ENCODE data around the gene FOXA3. TPM values are rescaled to one million over a fixed set of nuclear protein-coding genes. Genes with fewer than 3 reads are reported as not detected.
A peak's percentile ranks its signal among the peaks of the same experiment; 100 is the strongest.
"Not testable (repeated sequence)": the region's sequence is repeated elsewhere in the genome, so short reads cannot be mapped to it uniquely, and the experiment has no call there.

Gene FOXA3
- polyA plus RNA-seq, 10 donors, result not detected

GRCh38 chr19:45887200-45887710, 23.1 kb downstream of the FOXA3 start:
- no peak for DNase-seq

- no peak for DNase-seq
Measured at GRCh38 chr19:45889210-45889885, 25.2 kb downstream of the FOXA3 start.

GRCh38 chr19:45890877-45891276, 26.8 kb downstream of the FOXA3 start:
- DNase-seq, result no peak

- DNase-seq, result no peak
Measured at GRCh38 chr19:45895519-45895972, 31.4 kb downstream of the FOXA3 start.

- not testable (repeated sequence) for DNase-seq
Measured at GRCh38 chr19:45895983-45896599, 32.0 kb downstream of the FOXA3 start.

DNA sequence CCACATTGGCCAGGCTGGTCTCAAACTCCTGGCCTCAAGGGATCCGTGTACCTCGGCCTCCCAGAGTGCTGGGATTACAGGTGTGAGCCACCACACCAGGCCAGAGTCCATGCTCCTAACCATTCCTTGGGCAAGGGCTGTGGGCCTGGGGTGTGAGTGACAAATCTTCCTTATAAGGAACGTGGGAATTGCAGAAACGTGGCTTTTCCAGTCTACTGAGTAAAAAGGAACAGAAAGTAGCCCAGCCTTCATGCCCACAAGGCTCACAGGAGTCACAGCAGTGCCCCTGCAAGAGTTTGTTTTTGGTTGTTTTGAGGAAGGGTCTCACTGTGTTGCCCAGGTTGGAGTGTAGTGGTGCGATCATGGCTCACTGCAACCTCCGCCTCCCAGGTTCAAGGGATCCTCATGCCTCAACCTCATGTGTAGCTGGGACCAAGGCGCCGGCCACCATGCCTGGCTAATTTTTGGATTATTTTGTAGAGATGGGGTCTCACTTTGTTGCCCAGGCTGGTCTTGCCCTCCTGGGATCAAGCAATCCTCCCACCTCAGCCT, 33.2 kb downstream of the FOXA3 start:
- no peak for DNase-seq

GRCh38 chr19:45899253-45899652, 35.1 kb downstream of the FOXA3 start:
- DNase-seq, result no peak

- DNase-seq, result no peak
Measured at GRCh38 chr19:45899919-45900589, 35.9 kb downstream of the FOXA3 start.

DNA sequence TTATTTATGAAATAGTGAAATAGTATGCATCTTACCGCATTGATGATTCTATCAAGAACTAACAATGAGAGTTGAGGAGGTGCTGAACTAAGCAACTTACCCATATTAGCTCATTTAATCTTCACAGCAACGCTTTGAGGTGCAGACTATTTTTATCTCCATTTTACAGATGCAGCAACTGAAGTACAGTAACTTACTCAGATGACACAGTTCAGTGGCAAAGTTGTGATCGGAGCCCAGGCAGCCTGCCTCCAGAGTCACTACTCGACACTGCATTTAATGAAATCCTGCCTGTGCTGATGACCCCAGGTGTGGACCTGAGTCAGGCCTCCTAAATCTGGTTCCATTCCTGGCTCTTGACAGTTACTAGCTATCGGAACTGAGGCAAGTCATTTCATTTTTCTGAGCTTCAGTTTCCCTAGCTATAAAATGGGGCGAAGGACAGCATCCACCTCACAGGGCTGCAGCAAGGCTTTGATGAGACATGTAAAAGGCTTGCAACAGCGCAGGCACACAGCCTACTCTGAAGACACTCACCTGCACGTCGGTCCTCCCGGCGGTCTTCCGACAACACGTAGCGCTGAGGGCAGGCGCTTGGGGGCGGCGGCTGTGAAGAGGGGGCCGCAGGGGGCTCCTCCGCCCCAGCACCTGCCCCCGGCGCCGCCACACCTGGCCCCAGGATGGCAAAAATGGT, 36.8 kb downstream of the FOXA3 start:
- DNase-seq, result no peak

GRCh38 chr19:45901432-45901911, 37.3 kb downstream of the FOXA3 start:
- peak in 2 of 3 donors; percentile 24 to 61 for DNase-seq

GRCh38 chr19:45901912-45902650, 38.0 kb downstream of the FOXA3 start, which contains the start of gene MYPOP:
TSS of gene MYPOP (minus strand) at chr19:45902613. CDS start at chr19:45901773, 840 bp downstream.
- peak in 2 of 3 donors; percentile 8 to 44 for DNase-seq

DNA sequence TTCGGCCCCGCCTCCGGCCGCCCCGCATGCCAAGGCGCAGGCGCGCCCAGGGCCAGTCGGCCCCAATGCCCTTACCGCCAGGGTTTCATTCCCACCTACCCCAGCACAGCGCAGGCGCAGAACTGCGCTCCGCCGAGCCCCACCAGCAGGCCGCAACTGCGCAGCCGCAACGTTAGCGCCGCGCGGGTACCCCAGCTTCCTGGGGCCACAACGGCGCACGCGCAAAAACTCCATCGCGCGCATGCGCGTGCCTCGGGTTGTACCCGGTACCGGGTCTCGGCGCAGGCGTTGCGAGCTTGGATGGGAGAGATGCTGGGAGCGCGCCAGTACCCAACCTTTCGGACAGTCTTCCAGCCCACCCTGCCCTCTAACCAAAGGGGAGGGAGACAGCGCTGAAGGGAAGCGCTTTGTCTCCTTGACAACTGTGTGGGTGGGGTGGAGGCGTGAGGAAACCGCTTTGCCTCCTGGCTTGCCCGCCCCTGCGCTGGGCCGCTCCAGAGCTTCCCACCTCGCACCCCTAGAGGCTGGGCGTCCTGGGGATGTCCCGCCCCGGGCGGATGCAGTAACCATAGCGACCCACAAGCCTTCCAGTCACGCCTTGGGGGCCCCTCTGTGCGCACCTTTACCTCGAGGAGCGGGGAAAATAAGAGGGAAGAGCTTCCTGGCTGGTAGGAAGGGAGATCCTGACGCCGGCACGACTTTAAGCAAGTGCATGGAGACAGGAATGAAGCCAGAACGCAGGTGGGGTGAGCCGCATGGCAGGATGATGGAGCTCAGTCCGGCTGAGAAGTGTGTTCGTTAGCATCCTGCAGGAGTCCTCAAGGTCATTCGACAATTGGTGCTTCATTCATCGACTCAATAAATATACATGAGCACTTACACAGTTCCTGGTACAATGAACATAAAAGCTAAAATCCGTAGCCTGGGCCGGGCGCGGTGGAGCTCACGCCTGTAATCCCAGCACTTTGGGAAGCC, 38.8 kb downstream of the FOXA3 start:
- DNase-seq, result peak; percentile 98 to 100 (median 100)

DNA sequence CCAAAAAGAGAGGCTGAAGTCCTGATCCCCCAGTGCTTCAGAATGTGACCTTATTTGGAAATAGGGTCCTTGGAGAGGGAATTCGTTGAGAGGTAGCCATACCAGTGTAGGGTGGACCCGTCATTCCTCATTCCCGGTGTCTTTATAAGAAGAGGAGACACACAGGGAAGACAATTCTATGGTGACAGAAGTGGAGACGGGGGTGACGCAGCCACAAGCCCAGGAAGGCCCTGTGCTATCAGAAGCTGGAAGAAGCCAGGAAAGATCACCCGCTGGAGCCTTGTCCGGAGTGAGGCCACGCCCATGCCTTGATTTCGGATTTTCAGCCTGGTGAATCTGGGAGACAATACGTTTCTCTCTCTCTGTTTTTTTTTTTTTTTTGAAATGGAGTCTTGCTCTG, 40.9 kb downstream of the FOXA3 start:
- no peak for DNase-seq

GRCh38 chr19:45906221-45906620, 42.1 kb downstream of the FOXA3 start:
- no peak for DNase-seq

GRCh38 chr19:45908956-45909355, 44.8 kb downstream of the FOXA3 start:
- DNase-seq, result no peak

GRCh38 chr19:45911291-45911690, 47.2 kb downstream of the FOXA3 start:
- DNase-seq, result no peak

DNA sequence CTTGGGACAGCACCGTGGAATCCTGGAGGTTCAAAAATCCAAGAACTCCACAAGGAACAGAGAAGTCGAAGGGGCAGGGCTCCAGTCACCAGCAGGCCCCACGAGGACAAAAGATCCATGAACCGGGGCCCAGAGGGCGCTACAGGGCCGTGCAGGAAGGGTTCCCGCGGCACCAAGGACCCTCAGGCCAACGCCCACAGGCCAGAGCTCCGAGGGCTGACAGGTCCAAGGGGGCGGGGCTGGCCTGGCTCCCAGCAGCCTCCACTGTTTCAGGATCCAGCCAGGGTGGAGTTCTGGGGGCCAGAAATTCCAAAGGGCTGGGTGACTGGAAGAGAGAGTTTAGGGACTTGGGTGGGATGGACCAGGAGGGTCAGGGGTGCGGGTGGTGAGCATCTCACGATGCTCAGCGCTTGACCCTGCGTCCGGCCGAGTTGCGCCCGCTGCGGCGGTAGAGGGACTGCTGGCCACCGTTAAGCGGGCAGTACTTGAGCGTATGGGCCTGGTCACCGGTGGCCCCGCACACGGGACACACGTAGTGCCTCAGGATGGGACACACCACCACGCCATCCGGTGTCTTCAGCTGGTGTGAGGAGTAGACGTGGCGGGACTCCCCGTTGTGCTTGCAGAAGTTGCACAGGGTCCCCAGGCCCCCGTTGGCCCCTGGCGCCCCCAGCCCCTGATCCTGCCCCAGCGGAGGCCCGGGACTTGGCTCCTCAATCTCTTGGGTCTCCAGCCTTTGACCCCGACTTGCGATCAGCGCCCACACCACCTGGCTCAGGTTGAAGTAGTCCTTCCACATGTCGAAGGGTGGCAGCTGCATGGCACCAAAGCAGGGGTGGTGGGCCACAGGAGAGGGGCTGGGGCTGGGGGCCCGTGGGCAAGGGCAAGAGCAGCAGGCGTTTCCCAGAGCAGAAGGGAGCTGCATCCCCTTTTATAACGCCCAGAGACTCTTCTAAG, 50.0 kb downstream of the FOXA3 start, which contains the start of gene NANOS2:
TSS of gene NANOS2 (minus strand) at position 905 of the 957 bp plus-strand sequence. CDS start at position 820, 85 bp downstream.
- no peak for DNase-seq

Measured in muscle of back (tissue), 11 donors.